CD4-positive, alpha-beta T cell treated with Interleukin-21 for 1 hour (primary cell): ENCODE results near the gene FANCC.

Experiments used
- DNase-seq: peaks from one replicate; pipeline ENCODE4 v3.0.0-alpha.2; 2020

The FANCC gene

DNA sequence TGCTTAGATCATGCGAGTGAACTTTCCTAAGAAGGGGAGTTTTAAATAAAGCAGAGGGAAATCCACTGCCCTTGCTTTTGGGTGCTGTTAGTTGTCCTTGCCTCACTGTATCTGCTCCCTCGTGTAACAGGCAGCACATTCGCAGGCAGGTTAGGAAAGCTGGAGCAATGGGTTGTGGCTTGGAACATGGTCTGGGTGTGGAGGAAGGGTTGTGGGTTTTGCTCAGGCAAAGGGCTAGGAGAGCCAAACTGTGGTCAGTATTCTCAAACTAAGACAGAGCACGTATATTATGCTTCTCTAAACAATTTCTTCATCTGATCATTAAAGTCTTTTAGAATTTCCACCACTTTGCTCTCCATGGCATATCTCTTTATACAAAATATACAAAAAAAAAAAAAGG, 135.7 kb downstream of the FANCC start:
- DNase-seq = no peak

DNA sequence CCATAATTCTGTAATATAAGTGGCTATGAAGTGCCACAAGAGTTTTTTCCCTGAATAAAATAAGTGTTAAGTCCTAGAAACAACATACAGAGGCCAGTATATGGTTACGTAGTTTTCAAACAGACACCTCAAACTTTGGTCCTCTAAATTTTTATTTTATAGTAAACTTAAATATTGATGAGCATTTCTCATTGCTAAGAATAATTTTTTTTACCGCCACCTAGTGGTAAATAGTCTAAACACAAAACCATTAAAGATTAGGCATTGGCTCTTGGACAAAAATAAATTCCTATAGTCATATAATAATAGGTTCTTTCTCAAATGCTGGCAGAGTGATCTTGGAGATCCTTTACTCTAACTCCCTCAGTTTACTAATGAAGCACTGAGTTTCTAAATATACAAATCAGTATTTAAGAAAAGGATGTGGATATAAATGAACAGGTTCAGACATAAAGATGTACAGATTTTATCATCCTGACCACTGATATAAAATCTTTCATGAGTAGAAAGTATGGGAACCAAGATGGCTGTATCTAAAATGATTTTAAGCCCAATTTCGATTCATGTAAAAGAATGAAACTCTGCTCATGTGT, 136.2 kb downstream of the FANCC start:
- peak; percentile 23 for DNase-seq

GRCh38 chr9:95177617-95178016, 139.9 kb downstream of the FANCC start:
- DNase-seq = no peak

GRCh38 chr9:95176755-95177319, 140.7 kb downstream of the FANCC start:
- DNase-seq = no peak

- no peak for DNase-seq
These were observed 142.0 kb downstream of the FANCC start for GRCh38 chr9:95175523-95175922.

DNA sequence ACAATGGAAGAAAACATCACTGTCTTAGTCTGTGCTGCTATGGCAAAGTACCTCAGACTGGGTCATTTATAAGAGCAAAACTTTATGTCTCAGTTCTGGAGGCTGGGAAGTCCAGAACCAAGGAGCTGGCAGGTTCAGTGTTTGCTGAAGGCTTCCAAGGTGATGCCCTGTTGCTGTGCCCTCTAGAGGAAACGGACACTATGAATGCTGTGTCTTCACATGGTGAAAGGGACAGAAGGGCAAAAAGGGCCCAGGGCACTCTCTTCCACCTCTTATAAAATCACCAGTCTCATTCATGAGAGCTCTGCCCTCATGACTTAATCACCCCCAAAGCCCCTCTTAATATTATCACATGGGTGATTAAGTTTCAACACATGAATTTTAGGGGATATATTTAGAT, 143.5 kb downstream of the FANCC start:
- no peak for DNase-seq

DNA sequence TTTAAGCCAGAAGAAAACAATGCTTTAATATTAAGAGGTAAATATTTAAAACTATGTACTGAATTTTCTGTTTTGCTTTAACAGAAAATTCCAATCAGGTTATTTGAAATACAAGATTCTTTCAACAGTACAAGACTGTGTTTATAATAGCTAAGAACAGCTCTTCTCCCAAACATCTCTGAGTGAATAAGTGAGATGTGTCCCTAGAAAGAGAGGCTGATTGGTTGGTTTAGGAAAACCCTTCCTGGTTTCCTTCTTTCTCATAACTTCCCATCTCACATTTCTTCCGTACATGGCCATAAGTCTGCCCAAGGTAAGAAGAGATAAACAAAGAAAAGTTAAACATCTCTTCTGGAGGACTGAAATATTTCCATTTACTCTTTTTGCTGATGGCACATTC, 145.9 kb downstream of the FANCC start:
- no peak for DNase-seq

DNA sequence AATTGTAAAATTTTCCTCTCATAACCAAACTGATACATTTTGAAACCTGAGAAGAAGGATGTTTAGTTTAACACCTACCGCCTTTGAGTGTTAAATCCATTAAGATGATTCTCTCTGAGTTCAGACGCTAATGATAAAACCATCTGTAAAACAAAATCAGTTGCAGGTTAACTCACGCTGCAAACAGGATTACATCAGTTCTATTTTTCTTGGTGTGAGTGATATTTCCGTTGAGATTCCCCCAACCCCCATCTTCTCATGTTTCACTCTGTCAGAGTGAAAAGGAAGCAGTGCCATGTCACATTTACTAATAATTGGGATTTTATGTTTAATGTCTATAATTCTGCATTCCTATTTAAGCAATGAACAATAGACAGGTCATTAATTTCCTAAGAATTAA, 146.5 kb downstream of the FANCC start:
- peak; percentile 1 for DNase-seq

DNA sequence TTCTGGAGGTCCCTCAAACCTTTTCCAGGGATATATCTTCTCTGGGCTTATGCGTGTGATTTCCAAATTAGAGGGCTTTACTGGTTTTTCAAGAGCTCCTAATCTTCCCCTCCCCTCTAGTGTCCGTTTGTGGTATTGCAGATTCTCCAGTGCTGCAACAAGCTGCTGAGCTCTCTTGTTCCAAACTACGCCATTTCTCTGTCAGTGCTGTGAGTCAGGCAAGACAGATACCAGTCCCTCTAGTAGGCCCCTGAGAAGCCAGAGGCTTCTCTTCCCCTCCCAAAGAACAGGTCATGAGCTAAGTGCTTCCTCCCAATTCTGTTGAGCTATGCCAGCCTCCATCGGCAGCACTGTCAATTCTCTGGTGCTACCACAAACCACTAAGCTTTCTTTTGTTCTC, 149.5 kb downstream of the FANCC start:
- DNase-seq = peak; percentile 63

DNA sequence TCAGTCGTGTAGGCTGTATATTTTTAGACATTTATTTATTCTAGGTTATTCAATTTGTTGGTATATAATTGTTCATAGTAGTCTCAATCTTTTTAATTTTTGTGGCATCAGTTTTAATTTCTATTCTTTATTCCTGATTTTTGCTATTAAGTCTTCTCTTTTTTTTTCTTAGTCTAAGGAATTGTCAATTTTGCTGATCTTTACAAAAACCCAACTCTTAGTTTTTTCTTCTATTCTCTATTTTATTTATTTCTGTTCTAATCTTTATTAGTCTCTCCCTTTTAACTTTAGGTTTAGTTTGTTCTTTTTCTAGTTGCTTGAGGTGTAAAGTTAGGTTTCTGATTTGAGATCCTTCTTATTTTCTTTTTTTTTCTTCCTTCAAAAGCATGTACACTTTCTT, 152.5 kb downstream of the FANCC start:
- DNase-seq = no peak

- DNase-seq = no peak
These were observed 159.9 kb downstream of the FANCC start for GRCh38 chr9:95157481-95158151.

DNA sequence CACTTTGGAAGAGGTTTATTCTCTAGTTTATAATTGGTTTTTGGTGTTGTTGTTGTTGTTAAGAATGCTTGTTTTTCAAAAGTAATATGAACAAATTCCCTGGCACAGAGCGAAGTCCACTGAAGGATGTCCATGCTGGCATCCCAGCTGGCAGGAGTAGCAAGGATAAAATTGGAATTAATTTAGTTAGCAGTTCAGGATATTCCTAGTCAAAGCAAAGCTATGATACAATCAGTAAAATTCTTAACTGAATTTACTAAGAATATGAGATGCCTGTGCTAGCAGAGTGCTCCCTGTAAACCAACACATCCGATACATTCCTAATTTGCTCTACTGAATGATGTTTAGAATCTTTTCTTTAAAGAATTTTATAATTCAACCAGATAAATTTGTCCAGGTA, 161.4 kb downstream of the FANCC start:
- no peak for DNase-seq

DNA sequence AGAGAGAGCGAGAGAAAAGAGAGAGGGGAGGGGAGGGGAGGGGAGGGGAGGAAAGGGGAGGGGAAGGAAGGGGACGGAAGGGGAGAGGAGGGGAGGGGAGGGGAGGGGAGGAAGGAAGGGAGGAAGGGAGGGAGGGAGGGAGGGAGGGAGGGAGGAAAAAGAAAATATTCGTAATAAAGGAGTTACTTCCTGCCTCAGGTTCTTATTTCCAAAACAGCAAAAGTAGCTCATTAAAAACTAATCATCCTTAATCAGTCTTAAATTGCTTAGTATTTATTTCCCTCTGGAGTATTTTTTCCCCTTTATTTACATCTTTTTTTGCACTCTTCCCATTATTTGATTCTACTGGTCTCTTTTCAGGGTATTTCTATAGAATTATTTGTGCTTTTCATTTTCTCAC, 162.3 kb downstream of the FANCC start:
- no peak for DNase-seq

- DNase-seq = no peak
These were observed 166.6 kb downstream of the FANCC start for GRCh38 chr9:95150903-95151302.

DNA sequence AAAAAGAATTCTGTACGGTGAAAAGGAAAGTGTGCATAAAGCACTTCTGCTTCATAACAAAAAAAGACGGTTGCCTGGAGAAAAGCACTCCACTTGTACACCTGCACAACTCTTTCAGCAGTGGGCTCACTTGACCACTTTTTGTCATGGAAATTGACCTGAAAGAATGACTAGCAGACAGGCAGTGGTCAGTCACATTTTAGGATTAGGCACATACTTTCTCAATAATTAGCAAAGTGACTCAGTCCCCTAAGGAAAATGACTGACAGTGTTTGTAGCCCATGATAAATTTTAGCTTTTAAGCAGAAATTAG, 169.3 kb downstream of the FANCC start:
- no peak for DNase-seq

GRCh38 chr9:95147452-95148207, 169.9 kb downstream of the FANCC start:
- no peak for DNase-seq

- DNase-seq = no peak
These were observed 173.6 kb downstream of the FANCC start for GRCh38 chr9:95143591-95144561.

- no peak for DNase-seq
These were observed 174.8 kb downstream of the FANCC start for GRCh38 chr9:95142728-95143127.

DNA sequence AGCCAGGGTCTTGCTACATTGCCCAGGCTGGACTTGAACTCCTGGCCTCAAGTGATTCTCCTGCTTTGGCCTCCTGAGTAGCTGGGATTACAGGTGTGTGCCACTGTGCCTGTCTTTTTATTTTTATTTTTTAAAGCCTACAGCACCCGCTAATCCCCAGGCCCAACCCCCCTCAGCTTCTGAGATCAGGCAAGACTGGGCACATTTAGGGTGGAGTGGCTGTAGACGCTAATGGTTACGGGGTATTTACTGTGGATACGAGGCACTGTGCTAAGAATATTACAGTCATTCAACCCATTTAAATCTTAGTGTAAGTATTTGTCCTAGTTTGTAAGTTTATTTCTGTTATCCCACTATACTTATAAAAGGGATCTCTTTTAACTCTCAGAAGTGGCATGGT, 175.2 kb downstream of the FANCC start:
- no peak for DNase-seq

GRCh38 chr9:95140821-95141220, 176.7 kb downstream of the FANCC start:
- no peak for DNase-seq

DNA sequence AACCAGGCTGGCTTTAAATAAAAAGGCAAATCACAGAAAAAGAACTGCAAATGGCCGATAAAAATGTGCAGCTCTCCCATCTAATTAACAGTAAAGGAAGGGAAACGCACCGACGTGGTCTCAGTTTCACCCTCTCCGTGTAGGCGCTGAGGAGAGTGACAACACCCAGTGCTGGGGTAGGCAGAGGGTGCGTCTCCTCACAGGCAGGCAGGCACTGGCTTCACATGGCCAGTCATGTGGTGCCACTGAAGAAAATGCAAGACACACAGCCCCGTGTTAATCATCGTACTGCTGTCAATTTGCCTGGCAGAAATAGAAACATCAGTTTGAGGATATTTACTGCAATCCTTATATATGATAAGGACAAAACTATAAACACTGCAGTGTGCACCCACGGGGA, 178.4 kb downstream of the FANCC start:
- no peak for DNase-seq

DNA sequence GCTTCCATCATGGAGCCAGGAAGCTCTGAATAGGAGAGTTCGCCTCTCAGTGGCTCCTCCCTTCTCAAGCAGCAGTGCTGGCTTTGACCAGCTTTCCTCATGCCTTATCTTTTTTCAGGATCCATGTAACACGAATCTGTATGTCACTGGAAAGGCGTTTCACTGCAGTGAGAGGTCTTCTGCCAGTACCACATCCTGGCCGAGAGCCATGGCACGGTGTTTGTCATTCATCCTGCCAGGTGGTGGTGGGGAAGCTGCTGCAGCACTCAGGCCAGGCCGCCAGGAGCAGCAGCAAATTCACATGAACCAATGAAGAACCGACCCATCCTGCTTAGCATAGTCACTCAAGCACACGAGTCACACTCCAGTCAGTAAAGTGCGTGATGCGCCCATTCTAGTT, 179.0 kb downstream of the FANCC start:
- DNase-seq = no peak

DNA sequence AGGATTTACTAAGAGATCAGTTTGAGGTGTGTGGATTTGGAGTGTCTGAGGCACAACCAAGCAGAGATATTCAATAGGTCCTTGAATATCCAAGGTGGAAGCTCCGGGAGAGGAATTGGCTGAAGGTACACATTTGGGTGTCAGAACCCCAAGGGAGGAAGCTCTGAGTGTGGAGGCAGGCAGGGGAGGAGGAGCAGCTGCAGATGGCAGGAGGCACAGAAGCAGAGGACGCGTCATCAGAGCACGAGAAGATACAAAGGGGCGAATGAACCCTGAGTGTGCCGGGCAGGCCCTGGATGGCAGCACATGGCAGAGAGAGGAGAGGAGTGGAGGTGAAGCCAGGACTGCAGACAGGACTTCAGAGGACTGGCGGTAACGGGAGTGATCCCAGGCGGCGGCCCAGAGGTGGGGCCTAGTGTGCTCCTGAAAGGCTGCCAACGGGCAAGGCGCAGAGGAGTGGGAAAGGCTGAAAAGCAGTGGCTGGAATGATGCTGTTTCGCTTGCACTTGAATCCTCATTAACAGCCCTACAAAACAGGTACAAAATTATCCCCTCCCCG, 179.8 kb downstream of the FANCC start:
- DNase-seq = no peak
